Mucosa of descending colon (tissue), 3 donors: Measurements from ENCODE around the gene CTPS1. TPM values are rescaled to one million over a fixed set of nuclear protein-coding genes. Genes with fewer than 3 reads are reported as not detected.

Source experiments
- ATAC-seq: fragments of 200-7000 bp; cut with Tn5 transposase; one replicate; pipeline ENCODE4 v1.9.1; 2020; ENCODE audit warnings: mild to moderate bottlenecking, moderate library complexity
- DNase-seq, 3 donors: peaks; one replicate each; pipeline ENCODE4 v3.0.0-alpha.2; 2020
- H3K36me3 ChIP-seq: fragments of 200-600 bp; one replicate; pipeline ENCODE4 v1.8.0; 2021; ENCODE audit warnings: low read depth, mild to moderate bottlenecking
- H3K4me1 ChIP-seq: fragments of 200-600 bp; one replicate; pipeline ENCODE4 v1.8.0; 2021; ENCODE audit warnings: low read depth, mild to moderate bottlenecking
- H3K4me3 ChIP-seq: fragments of 200-600 bp; one replicate; pipeline ENCODE4 v1.8.0; 2021; ENCODE audit warnings: mild to moderate bottlenecking
- H3K9me3 ChIP-seq: fragments of 200-600 bp; one replicate; pipeline ENCODE4 v1.8.0; 2021; ENCODE audit warnings: mild to moderate bottlenecking
- intact Hi-C, 2 donors: fragments of 100-400 bp; cut with DNase I in 1 of 2; cut with micrococcal nuclease in 1 of 2; formaldehyde crosslinking; loops; one replicate each; pipeline versions ENCODE4 v1.11.0 to v1.11.1; 2022; cut with DNase I, micrococcal nuclease
- total RNA-seq, 3 donors: library from RNA; stranded (reverse); fragmentation: NEBNext Ultra II Directional in 2 of 3; extraction: Animal tissue kit (Norgen Biotek cat#: 25700) in 2 of 3; gene quantifications; one replicate each; pipeline versions ENCODE4 v1.2.1 to v1.2.4, GENCODE V29; 2021 to 2023
- TF ChIP-seq, protein P1 (sequence below): fragments of 200-600 bp; IDR thresholded peaks from one replicate; pipeline ENCODE4 v1.8.0; 2022; ENCODE audit warnings: antibody characterized with exemption, mild to moderate bottlenecking
- donor health status: DM: no; HTN: no; CAD: no; lungs with moderate emphysema.
- donor health status: DM: no; HTN: no; CAD: no.
- donor health status: DM: no; HTN: yes; CAD: no.

Gene CTPS1
- total RNA-seq, 3 donors from 2014 or later = 6.5 to 49.1 (median 15.7) TPM

DNA sequence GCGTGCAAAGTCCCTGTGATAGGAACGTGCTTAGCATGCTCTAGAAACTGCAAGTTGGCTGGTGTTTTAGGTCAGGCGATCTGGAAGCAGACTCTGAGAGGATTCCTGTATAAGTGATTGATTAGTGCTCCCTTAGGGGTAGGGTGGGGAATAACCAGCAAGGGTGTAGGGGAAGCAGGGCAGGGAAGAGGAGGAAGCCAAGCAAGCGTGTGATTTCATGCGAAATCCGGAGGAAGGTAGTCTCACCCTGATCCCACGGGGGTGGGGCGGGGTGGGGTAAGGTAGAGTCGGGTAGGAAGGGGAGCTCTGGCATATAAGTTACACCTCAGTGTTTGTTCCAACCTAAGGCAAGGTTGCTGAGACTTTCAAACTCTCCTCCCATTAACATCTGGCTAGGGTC lies 24.9 kb upstream of the CTPS1 start:
- H3K4me1 ChIP-seq = no peaks in the 10 kb centered on the region
- TF ChIP-seq, protein P1, sequence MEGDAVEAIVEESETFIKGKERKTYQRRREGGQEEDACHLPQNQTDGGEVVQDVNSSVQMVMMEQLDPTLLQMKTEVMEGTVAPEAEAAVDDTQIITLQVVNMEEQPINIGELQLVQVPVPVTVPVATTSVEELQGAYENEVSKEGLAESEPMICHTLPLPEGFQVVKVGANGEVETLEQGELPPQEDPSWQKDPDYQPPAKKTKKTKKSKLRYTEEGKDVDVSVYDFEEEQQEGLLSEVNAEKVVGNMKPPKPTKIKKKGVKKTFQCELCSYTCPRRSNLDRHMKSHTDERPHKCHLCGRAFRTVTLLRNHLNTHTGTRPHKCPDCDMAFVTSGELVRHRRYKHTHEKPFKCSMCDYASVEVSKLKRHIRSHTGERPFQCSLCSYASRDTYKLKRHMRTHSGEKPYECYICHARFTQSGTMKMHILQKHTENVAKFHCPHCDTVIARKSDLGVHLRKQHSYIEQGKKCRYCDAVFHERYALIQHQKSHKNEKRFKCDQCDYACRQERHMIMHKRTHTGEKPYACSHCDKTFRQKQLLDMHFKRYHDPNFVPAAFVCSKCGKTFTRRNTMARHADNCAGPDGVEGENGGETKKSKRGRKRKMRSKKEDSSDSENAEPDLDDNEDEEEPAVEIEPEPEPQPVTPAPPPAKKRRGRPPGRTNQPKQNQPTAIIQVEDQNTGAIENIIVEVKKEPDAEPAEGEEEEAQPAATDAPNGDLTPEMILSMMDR = no peak
- no peaks in the 10 kb centered on the region for H3K36me3 ChIP-seq
- no peaks in the 10 kb centered on the region for H3K9me3 ChIP-seq
- no peak for ATAC-seq
- no peak overlapping the region for H3K4me3 ChIP-seq
- no peak for DNase-seq
- intact Hi-C loops = no loop called here

- ATAC-seq = no peak
- Histone ChIP-seq H3K36me3 (no peaks in the 10 kb centered on the region), H3K4me1 (no peaks in the 10 kb centered on the region), H3K9me3 (no peaks in the 10 kb centered on the region), H3K4me3 (no peak overlapping the region)
- TF ChIP-seq, protein P1 = no peak
- intact Hi-C loops = no loop called here
- DNase-seq = no peak
Measured at GRCh38 chr1:40955266-40955665, 24.2 kb upstream of the CTPS1 start.

DNA sequence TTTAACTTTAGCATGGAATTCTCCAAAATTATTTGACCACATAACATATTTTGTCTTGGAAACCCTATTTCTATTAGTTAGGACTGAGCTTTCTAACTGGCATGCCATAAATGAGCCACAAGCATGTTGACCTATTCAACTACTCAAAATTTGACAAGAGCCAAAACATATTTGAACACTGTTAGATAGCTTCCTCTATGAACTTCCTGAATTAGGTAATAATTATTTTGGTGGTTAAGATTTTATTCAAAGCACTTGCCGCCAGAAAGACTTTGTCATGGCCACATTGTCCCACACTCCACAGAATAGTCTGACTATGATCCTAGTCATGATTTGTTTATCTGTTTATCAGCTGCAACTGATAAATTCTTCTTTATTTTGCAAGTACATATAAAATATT lies 23.1 kb upstream of the CTPS1 start:
- TF ChIP-seq, protein P1 = no peak
- H3K4me3 ChIP-seq = no peak overlapping the region
- intact Hi-C loops = no loop called here
- no peak for DNase-seq
- no peak for ATAC-seq
- H3K36me3 ChIP-seq = no peaks in the 10 kb centered on the region
- H3K4me1 ChIP-seq = no peaks in the 10 kb centered on the region
- no peaks in the 10 kb centered on the region for H3K9me3 ChIP-seq

- intact Hi-C loops = no loop called here
- TF ChIP-seq, protein P1 = no peak
- no peaks in the 10 kb centered on the region for H3K4me1 ChIP-seq
- ATAC-seq = no peak
- no peak for DNase-seq
- no peaks in the 10 kb centered on the region for H3K9me3 ChIP-seq
- H3K4me3 ChIP-seq = no peak overlapping the region
- no peaks in the 10 kb centered on the region for H3K36me3 ChIP-seq
Measured at GRCh38 chr1:40958210-40958609, 21.3 kb upstream of the CTPS1 start.

DNA sequence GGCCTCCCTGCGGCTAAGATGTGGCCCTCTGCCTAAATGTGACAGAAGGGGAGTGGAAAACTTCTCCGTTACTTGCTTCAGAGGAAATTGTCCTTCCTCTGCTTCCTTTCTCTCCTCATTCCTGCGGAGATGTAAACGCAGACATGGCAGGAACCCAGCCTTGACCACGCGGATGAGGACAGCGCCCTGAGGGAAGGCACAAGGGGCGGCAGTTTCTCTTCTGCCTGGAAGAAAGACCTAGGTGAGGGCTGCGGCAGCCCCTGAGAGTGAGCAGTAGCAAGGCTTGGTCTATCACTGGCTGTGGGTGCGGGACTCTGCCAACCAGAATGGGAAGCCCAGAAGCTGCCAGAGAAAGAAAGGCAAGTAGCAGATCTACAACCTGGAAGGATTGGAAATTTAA lies 14.0 kb upstream of the CTPS1 start:
- intact Hi-C loops = no loop called here
- no peaks in the 10 kb centered on the region for H3K4me1 ChIP-seq
- H3K36me3 ChIP-seq = no peaks in the 10 kb centered on the region
- H3K9me3 ChIP-seq = no peaks in the 10 kb centered on the region
- TF ChIP-seq, protein P1 = no peak
- no peak for ATAC-seq
- no peak for DNase-seq
- no peak overlapping the region for H3K4me3 ChIP-seq

DNA sequence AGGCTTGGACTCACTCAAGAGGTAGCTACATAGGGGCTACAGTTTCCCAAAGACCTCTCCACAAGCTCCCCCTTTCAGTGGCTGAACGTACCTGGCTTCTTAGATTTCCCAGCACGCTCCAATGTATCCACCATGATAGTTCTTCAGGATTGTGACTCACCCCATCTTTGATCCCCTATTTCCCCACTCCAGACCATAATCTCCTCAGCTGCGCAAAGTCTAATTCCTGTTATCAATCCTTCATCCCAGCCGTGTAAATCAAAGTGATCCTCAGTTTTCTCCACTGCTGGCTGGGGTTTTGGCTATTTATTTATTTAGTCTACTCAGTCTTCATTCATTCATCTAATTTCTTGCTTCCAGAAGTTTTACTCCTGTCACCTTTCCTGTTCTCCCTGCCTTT lies 13.1 kb upstream of the CTPS1 start:
- intact Hi-C loops = no loop called here
- H3K4me3 ChIP-seq = no peak overlapping the region
- TF ChIP-seq, protein P1 = no peak
- no peak for DNase-seq
- ATAC-seq = no peak
- H3K9me3 ChIP-seq = no peaks in the 10 kb centered on the region
- H3K36me3 ChIP-seq = no peaks in the 10 kb centered on the region
- H3K4me1 ChIP-seq = no peaks in the 10 kb centered on the region
